ENCODE measurements around the gene GPI.

Gene GPI

GRCh38 chr19:34429553-34429952 is 64.6 kb downstream of the GPI start:
- H3K4me1 ChIP-seq (ENCODE audit: control insufficient read depth, low read length) = peaks cover 30% of the 10 kb centered on the region
- no peaks in the 10 kb centered on the region for H3K9me3 ChIP-seq (ENCODE audit: control insufficient read depth, insufficient read depth, low read length)
- H3F3A ChIP-seq (ENCODE audit: control insufficient read depth, insufficient read depth) = peaks cover 22% of the 10 kb centered on the region
- H3K36me3 ChIP-seq (ENCODE audit: control insufficient read depth, low read length) = peaks cover 68% of the 10 kb centered on the region
- H3K27me3 ChIP-seq (ENCODE audit: control insufficient read depth, low read length) = no peaks in the 10 kb centered on the region
- H3K9me2 ChIP-seq (replicated peaks; ENCODE audit: control insufficient read depth, low read length) = no peaks in the 10 kb centered on the region
- H3K4me2 ChIP-seq (ENCODE audit: low read length) = peak overlapping the region; percentile 83
- H3K79me2 ChIP-seq (ENCODE audit: control insufficient read depth, low read length) = peaks cover 69% of the 10 kb centered on the region
- peaks cover 43% of the 10 kb centered on the region for H4K20me1 ChIP-seq (ENCODE audit: control insufficient read depth, insufficient read depth, low read depth, low read length)
- H3K4me3 ChIP-seq (ENCODE audit: low read length) = peak overlapping the region; percentile 92
- no peak overlapping the region for H3K27ac ChIP-seq (ENCODE audit: low read depth, low read length)
- TF ChIP-seq CTCF (IDR thresholded peaks at IDR 0.05; ENCODE audit: low read depth, low read length, poor library complexity, severe bottlenecking) = no peak
- TF ChIP-seq EZH2phosphoT487 (IDR thresholded peaks at IDR 0.05; ENCODE audit: borderline replicate concordance, low read length) = no peak

GRCh38 chr19:34430738-34431625 is 66.0 kb downstream of the GPI start:
- H3K36me3 ChIP-seq (ENCODE audit: control insufficient read depth, low read length) = peaks cover 82% of the 10 kb centered on the region
- H3K9me2 ChIP-seq (replicated peaks; ENCODE audit: control insufficient read depth, low read length) = no peaks in the 10 kb centered on the region
- no peaks in the 10 kb centered on the region for H3K9me3 ChIP-seq (ENCODE audit: control insufficient read depth, insufficient read depth, low read length)
- H4K20me1 ChIP-seq (ENCODE audit: control insufficient read depth, insufficient read depth, low read depth, low read length) = peaks cover 43% of the 10 kb centered on the region
- H3K27me3 ChIP-seq (ENCODE audit: control insufficient read depth, low read length) = no peaks in the 10 kb centered on the region
- peaks cover 84% of the 10 kb centered on the region for H3K79me2 ChIP-seq (ENCODE audit: control insufficient read depth, low read length)
- TF ChIP-seq EZH2phosphoT487 (IDR thresholded peaks at IDR 0.05; ENCODE audit: borderline replicate concordance, low read length) (no peak), CTCF (IDR thresholded peaks at IDR 0.05; ENCODE audit: low read depth, low read length, poor library complexity, severe bottlenecking) (peak; percentile 84)
- H3K4me1 ChIP-seq (ENCODE audit: control insufficient read depth, low read length) = peaks cover 30% of the 10 kb centered on the region
- H3K27ac ChIP-seq (ENCODE audit: low read depth, low read length) = peak overlapping the region; percentile 1; the same call in 1 of the 2 replicates
- peaks cover 14% of the 10 kb centered on the region for H3F3A ChIP-seq (ENCODE audit: control insufficient read depth, insufficient read depth)
- H3K4me3 ChIP-seq (ENCODE audit: low read length) = peak overlapping the region; percentile 92
- H3K4me2 ChIP-seq (ENCODE audit: low read length) = peak overlapping the region; percentile 83

DNA sequence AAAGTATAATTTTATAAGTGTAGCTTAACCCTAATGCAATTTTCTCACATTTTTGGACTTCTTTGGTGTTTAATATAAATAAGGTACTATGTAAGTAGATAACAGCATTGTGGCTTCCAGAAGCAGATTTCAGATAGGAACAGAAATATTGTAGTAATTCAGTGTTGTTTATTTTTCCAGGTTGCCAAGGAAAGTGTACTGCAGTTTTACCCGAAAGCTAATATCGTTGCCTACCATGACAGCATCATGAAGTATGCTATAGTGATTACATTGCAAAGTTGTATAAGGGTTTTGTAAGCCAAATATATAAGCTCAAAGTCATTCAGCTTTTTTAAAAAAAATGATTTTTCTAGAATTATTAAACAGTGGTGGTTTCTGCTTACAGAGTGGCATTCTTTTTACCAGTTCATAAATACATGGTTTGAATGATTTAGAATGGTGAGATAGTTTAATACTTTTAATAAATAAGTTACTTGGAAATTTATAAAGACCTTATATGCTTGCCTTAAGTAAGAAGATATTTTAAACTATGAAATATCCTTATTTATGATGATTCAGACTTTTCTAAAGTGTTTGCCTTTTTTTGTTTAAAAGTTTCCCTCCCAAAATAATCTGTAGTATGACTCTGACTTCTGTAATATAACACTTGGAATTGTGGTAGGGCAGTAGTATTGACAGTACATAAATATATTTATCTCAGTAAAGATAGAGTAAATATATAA is 66.8 kb downstream of the GPI start:
- Histone ChIP-seq H3K36me3 (ENCODE audit: control insufficient read depth, low read length) (peaks cover 85% of the 10 kb centered on the region), H3K9me3 (ENCODE audit: control insufficient read depth, insufficient read depth, low read length) (no peaks in the 10 kb centered on the region), H3K27ac (ENCODE audit: low read depth, low read length) (no peak overlapping the region), H3K4me1 (ENCODE audit: control insufficient read depth, low read length) (peaks cover 30% of the 10 kb centered on the region), H3K27me3 (ENCODE audit: control insufficient read depth, low read length) (no peaks in the 10 kb centered on the region), H3F3A (ENCODE audit: control insufficient read depth, insufficient read depth) (peaks cover 10% of the 10 kb centered on the region; the same call in 1 of the 2 replicates), H4K20me1 (ENCODE audit: control insufficient read depth, insufficient read depth, low read depth, low read length) (peaks cover 43% of the 10 kb centered on the region), H3K79me2 (ENCODE audit: control insufficient read depth, low read length) (peaks cover 92% of the 10 kb centered on the region), H3K9me2 (replicated peaks; ENCODE audit: control insufficient read depth, low read length) (no peaks in the 10 kb centered on the region), H3K4me2 (ENCODE audit: low read length) (peak overlapping the region; percentile 83), H3K4me3 (ENCODE audit: low read length) (no peak overlapping the region)
- TF ChIP-seq CTCF (IDR thresholded peaks at IDR 0.05; ENCODE audit: low read depth, low read length, poor library complexity, severe bottlenecking) (no peak), EZH2phosphoT487 (IDR thresholded peaks at IDR 0.05; ENCODE audit: borderline replicate concordance, low read length) (no peak)

Data from DOHH2 (cell line).